ENCODE measurements around the gene PEX1.

The PEX1 gene

DNA sequence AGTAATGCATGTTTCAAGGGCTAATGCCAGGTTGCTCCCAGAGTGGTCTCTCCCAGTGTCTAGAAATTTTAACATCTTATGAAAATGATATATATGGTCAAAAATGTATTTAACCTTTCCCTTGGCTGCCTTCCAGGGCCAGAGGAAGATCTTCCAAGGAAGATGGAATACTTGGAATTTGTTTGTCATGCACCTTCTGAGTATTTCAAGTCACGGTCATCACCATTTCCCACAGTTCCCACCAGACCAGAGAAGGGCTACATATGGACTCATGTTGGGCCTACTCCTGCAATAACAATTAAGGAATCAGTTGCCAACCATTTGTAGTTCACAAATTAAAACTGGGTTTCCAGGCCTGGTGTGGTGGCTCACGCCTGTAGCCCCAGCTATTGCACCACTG lies 72.1 kb downstream of the PEX1 start:
- Histone ChIP-seq H3K27ac (ENCODE audit: low read length) (no peak overlapping the region), H3K9ac (ENCODE audit: low read depth, low read length) (no peak overlapping the region), H3K27me3 (ENCODE audit: insufficient read depth, low read length, poor library complexity) (no peaks in the 10 kb centered on the region), H2AFZ (ENCODE audit: low read depth, low read length) (no peak overlapping the region), H3K36me3 (ENCODE audit: insufficient read depth, low read length) (peaks cover 43% of the 10 kb centered on the region), H3K4me2 (ENCODE audit: insufficient read depth, low read length) (no peak overlapping the region), H3K79me2 (ENCODE audit: insufficient read depth, low read length) (no peaks in the 10 kb centered on the region), H3K9me3 (ENCODE audit: insufficient read depth, low read length, severe bottlenecking) (no peaks in the 10 kb centered on the region), H4K20me1 (ENCODE audit: insufficient read depth, low read length) (no peaks in the 10 kb centered on the region), H3K4me3 (ENCODE audit: low read depth in 1 of 2, low read length in 2 of 2) (no peak overlapping the region), H3K4me1 (ENCODE audit: insufficient read depth, low read length) (no peaks in the 10 kb centered on the region)
- no peak for ATAC-seq (ENCODE audit: insufficient read depth, low read depth)
- no peak for DNase-seq
- TF ChIP-seq EZH2 (IDR thresholded peaks at IDR 0.05; ENCODE audit: borderline replicate concordance, low read depth, low read length, severe bottlenecking) (no peak), CTCF (IDR thresholded peaks at IDR 0.05; ENCODE audit: borderline replicate concordance, extremely low read depth, low read length, poor library complexity, severe bottlenecking) (no peak)

DNA sequence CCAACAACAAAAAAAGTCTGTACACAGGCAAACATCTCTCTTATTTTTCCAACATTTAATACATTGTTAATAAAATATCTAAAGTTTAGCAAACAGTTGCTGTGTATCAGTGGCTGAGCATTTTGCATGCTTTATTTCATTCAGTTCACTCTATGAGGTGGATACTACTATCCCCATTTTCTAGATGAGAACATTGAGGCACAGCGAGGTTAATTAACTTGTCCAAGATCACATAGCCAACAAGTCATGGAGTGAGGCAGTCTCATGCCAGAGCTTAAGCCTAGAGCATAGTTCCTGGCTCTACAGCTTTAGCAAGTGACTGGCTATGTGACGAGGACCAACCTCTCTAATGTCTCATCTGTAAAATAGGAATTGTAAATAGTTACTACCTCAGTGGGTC lies 76.7 kb downstream of the PEX1 start:
- no peaks in the 10 kb centered on the region for H4K20me1 ChIP-seq (ENCODE audit: insufficient read depth, low read length)
- no peak overlapping the region for H3K9ac ChIP-seq (ENCODE audit: low read depth, low read length)
- H3K4me3 ChIP-seq (ENCODE audit: low read depth in 1 of 2, low read length in 2 of 2), result no peak overlapping the region
- no peak overlapping the region for H2AFZ ChIP-seq (ENCODE audit: low read depth, low read length)
- no peaks in the 10 kb centered on the region for H3K9me3 ChIP-seq (ENCODE audit: insufficient read depth, low read length, severe bottlenecking)
- no peak for ATAC-seq (ENCODE audit: insufficient read depth, low read depth)
- DNase-seq, result no peak
- H3K4me1 ChIP-seq (ENCODE audit: insufficient read depth, low read length), result peaks cover 16% of the 10 kb centered on the region
- H3K36me3 ChIP-seq (ENCODE audit: insufficient read depth, low read length), result peaks cover 46% of the 10 kb centered on the region
- H3K27ac ChIP-seq (ENCODE audit: low read length), result no peak overlapping the region
- no peaks in the 10 kb centered on the region for H3K27me3 ChIP-seq (ENCODE audit: insufficient read depth, low read length, poor library complexity)
- H3K79me2 ChIP-seq (ENCODE audit: insufficient read depth, low read length), result no peaks in the 10 kb centered on the region
- no peak overlapping the region for H3K4me2 ChIP-seq (ENCODE audit: insufficient read depth, low read length)
- TF ChIP-seq EZH2 (IDR thresholded peaks at IDR 0.05; ENCODE audit: borderline replicate concordance, low read depth, low read length, severe bottlenecking) (no peak), CTCF (IDR thresholded peaks at IDR 0.05; ENCODE audit: borderline replicate concordance, extremely low read depth, low read length, poor library complexity, severe bottlenecking) (no peak)

- Histone ChIP-seq H3K79me2 (ENCODE audit: insufficient read depth, low read length) (no peaks in the 10 kb centered on the region), H3K36me3 (ENCODE audit: insufficient read depth, low read length) (peaks cover 18% of the 10 kb centered on the region), H3K4me1 (ENCODE audit: insufficient read depth, low read length) (peaks cover 21% of the 10 kb centered on the region), H3K4me3 (ENCODE audit: low read depth in 1 of 2, low read length in 2 of 2) (peak overlapping the region; percentile 54 to 82; a peak in 3 of 4 replicates), H4K20me1 (ENCODE audit: insufficient read depth, low read length) (no peaks in the 10 kb centered on the region), H3K9me3 (ENCODE audit: insufficient read depth, low read length, severe bottlenecking) (no peaks in the 10 kb centered on the region), H3K27me3 (ENCODE audit: insufficient read depth, low read length, poor library complexity) (no peaks in the 10 kb centered on the region), H3K27ac (ENCODE audit: low read length) (peak overlapping the region; percentile 90), H3K9ac (ENCODE audit: low read depth, low read length) (peak overlapping the region; percentile 99), H2AFZ (ENCODE audit: low read depth, low read length) (peak overlapping the region; percentile 87), H3K4me2 (ENCODE audit: insufficient read depth, low read length) (peak overlapping the region; percentile 64)
- peak; percentile 66 for TF ChIP-seq CTCF (IDR thresholded peaks at IDR 0.05; ENCODE audit: borderline replicate concordance, extremely low read depth, low read length, poor library complexity, severe bottlenecking)
- no peak for TF ChIP-seq EZH2 (IDR thresholded peaks at IDR 0.05; ENCODE audit: borderline replicate concordance, low read depth, low read length, severe bottlenecking)
- ATAC-seq (ENCODE audit: insufficient read depth, low read depth), result peak; percentile 37
- peak; percentile 61 for DNase-seq
These were observed 80.0 kb downstream of the PEX1 start for GRCh38 chr7:92448205-92448747.

Data from DND-41 (cell line).